H1 (cell line): Measurements from ENCODE around the gene HOXB5. TPM values are rescaled to one million over a fixed set of nuclear protein-coding genes. Genes with fewer than 3 reads are reported as not detected.

Source experiments
- CTCF ChIA-PET: fragments of 300-600 bp; sonication (Branson Sonifier 250); formaldehyde crosslinking; loops from one replicate; lab custom pipeline; 2021; ENCODE audit not compliant: partially characterized antibody; lab: Charles Lee
- POLR2A ChIA-PET: fragments of 300-600 bp; sonication (Branson Sonifier 250); formaldehyde crosslinking; loops from one replicate; lab custom pipeline; 2021; ENCODE audit warnings: inconsistent platforms; ENCODE audit not compliant: partially characterized antibody; lab: Charles Lee
- DNase-seq, 2 experiments: peaks; one replicate each; pipeline versions ENCODE4 v3.0.0 to v3.0.0-alpha.2; 2010 to 2022; ENCODE audit warnings: low spot score in 2 of 2, low read depth in 1 of 2, mixed read lengths in 1 of 2
- FAIRE-seq: peaks from 2 replicates; lab custom pipeline; 2011; peaks lifted over from hg19 to GRCh38; lab: Jason Lieb, UNC
- H2AFZ ChIP-seq: 2 replicates; pipeline ENCODE4 v1.8.1; 2012; ENCODE audit warnings: low read length, inconsistent platforms
- H2AK5ac ChIP-seq: 2 replicates; pipeline ENCODE4 v1.6.1; 2013; ENCODE audit warnings: low read depth, low read length
- H2BK120ac ChIP-seq: replicated peaks from 2 replicates; pipeline ENCODE3; 2013; ENCODE audit warnings: low read depth, low read length, inconsistent platforms
- H2BK12ac ChIP-seq: 2 replicates; pipeline ENCODE4 v1.6.1; 2013; ENCODE audit warnings: low read depth, low read length
- H2BK15ac ChIP-seq: 2 replicates; pipeline ENCODE4 v1.6.1; 2013; ENCODE audit warnings: low read length
- H2BK20ac ChIP-seq: 2 replicates; pipeline ENCODE4 v1.6.1; 2013; ENCODE audit warnings: low read length
- H2BK5ac ChIP-seq: 2 replicates; pipeline ENCODE4 v1.6.1; 2013; ENCODE audit warnings: low read depth, low read length
- H3K14ac ChIP-seq: 2 replicates; pipeline ENCODE4 v1.6.1; 2013; ENCODE audit warnings: inconsistent platforms; ENCODE audit not compliant: insufficient read length
- H3K18ac ChIP-seq: 2 replicates; pipeline ENCODE4 v1.6.1; 2013; ENCODE audit warnings: low read length; ENCODE audit errors: extremely low read depth
- H3K23ac ChIP-seq: 2 replicates; pipeline ENCODE4 v1.6.1; 2013; ENCODE audit warnings: inconsistent platforms; ENCODE audit not compliant: insufficient read length
- H3K23me2 ChIP-seq: 2 replicates; pipeline ENCODE4 v1.6.1; 2013; ENCODE audit warnings: low read depth, low read length
- H3K27ac ChIP-seq: 2 replicates; pipeline ENCODE4 v1.6.1; 2011; ENCODE audit warnings: low read depth, low read length, inconsistent platforms
- H3K27me3 ChIP-seq, 4 experiments: replicated peaks in 1 of 4; 1 replicate in 1 of 4; 2 replicates in 3 of 4; pipeline versions ENCODE4 v1.6.1 to v1.8.1; 2011 to 2013; ENCODE audit warnings: low read length in 3 of 4, mild to moderate bottlenecking in 3 of 4, inconsistent platforms in 2 of 4, mixed read lengths in 2 of 4, moderate library complexity in 1 of 4; ENCODE audit not compliant: control insufficient read depth in 3 of 4, insufficient read depth in 3 of 4; ENCODE audit errors: extremely low read depth in 1 of 4
- H3K36me3 ChIP-seq, 4 experiments: 2 replicates each; pipeline versions ENCODE4 v1.6.1 to v1.8.1; 2011 to 2013; ENCODE audit warnings: mild to moderate bottlenecking in 4 of 4, low read length in 3 of 4, moderate library complexity in 2 of 4, control low read depth in 1 of 4, inconsistent platforms in 1 of 4; ENCODE audit not compliant: insufficient read depth in 4 of 4, control insufficient read depth in 2 of 4
- H3K4ac ChIP-seq: replicated peaks from 2 replicates; pipeline ENCODE3; 2013; ENCODE audit warnings: low read length, low read depth, mixed read lengths, inconsistent platforms; ENCODE audit not compliant: insufficient read length
- H3K4me1 ChIP-seq, 4 experiments: replicated peaks in 1 of 4; 1 replicate in 1 of 4; 2 replicates in 3 of 4; pipeline versions ENCODE4 v1.6.1 to v1.8.1; 2011 to 2013; ENCODE audit warnings: low read length in 3 of 4, inconsistent platforms in 2 of 4, mixed read lengths in 1 of 4; ENCODE audit not compliant: insufficient read depth in 4 of 4, control insufficient read depth in 3 of 4
- H3K4me2 ChIP-seq, 2 experiments: 2 replicates each; pipeline versions ENCODE4 v1.6.1 to v1.8.1; 2011 to 2013; ENCODE audit warnings: low read depth in 2 of 2, low read length in 2 of 2, control low read depth in 1 of 2, inconsistent platforms in 1 of 2, mild to moderate bottlenecking in 1 of 2; ENCODE audit not compliant: insufficient read depth in 1 of 2
- H3K4me3 ChIP-seq, 4 experiments: fragments of 200-600, 300-600 bp in 1 of 4; sonication (generic), shearing (Covaris generic), sonication (Bioruptor Twin) in 1 of 4; 2 replicates each; pipeline versions ENCODE4 v1.5.1 to v1.8.1; 2011 to 2016; ENCODE audit warnings: low read length in 4 of 4, low read depth in 3 of 4, control low read depth in 2 of 4, inconsistent platforms in 2 of 4, mild to moderate bottlenecking in 2 of 4, mixed read lengths in 1 of 4, moderate library complexity in 1 of 4; ENCODE audit not compliant: insufficient read depth in 2 of 4; ENCODE audit errors: extremely low read depth in 1 of 4
- H3K56ac ChIP-seq: replicated peaks from 2 replicates; pipeline ENCODE3; 2013; ENCODE audit warnings: low read depth, mild to moderate bottlenecking, mixed read lengths, low read length, inconsistent platforms; ENCODE audit not compliant: insufficient read length
- H3K79me1 ChIP-seq: 2 replicates; pipeline ENCODE4 v1.6.1; 2013; ENCODE audit warnings: low read depth, low read length, control low read depth
- H3K79me2 ChIP-seq, 2 experiments: 2 replicates each; pipeline versions ENCODE4 v1.6.1 to v1.8.1; 2012 to 2013; ENCODE audit warnings: low read length in 2 of 2, mild to moderate bottlenecking in 2 of 2, inconsistent platforms in 1 of 2; ENCODE audit not compliant: insufficient read depth in 2 of 2, control insufficient read depth in 1 of 2
- H3K9ac ChIP-seq, 4 experiments: replicated peaks in 1 of 4; 1 replicate in 1 of 4; 2 replicates in 3 of 4; pipeline versions ENCODE4 v1.6.1 to v1.8.1; 2011 to 2013; ENCODE audit warnings: low read depth in 3 of 4, low read length in 3 of 4, control low read depth in 2 of 4, mild to moderate bottlenecking in 2 of 4, moderate library complexity in 2 of 4, inconsistent platforms in 1 of 4; ENCODE audit errors: extremely low read depth in 1 of 4
- H3K9me3 ChIP-seq, 2 experiments: 2 replicates each; pipeline versions ENCODE4 v1.6.1 to v1.8.1; 2012 to 2013; ENCODE audit warnings: mild to moderate bottlenecking in 2 of 2, moderate library complexity in 2 of 2, control low read depth in 1 of 2, inconsistent platforms in 1 of 2, low read depth in 1 of 2, low read length in 1 of 2, mixed read lengths in 1 of 2; ENCODE audit not compliant: insufficient read depth in 2 of 2
- H4K20me1 ChIP-seq, 2 experiments: replicated peaks in 1 of 2; 2 replicates each; pipeline versions ENCODE3 to v1.8.1; 2011 to 2013; ENCODE audit warnings: inconsistent platforms in 2 of 2, low read length in 2 of 2, mild to moderate bottlenecking in 1 of 2; ENCODE audit not compliant: insufficient read depth in 2 of 2, control insufficient read depth in 1 of 2
- H4K5ac ChIP-seq: 2 replicates; pipeline ENCODE4 v1.6.1; 2013; ENCODE audit warnings: low read length, low read depth, mixed read lengths, inconsistent platforms; ENCODE audit not compliant: insufficient read length
- H4K8ac ChIP-seq: 2 replicates; pipeline ENCODE4 v1.8.0; 2013; ENCODE audit warnings: mild to moderate bottlenecking, moderate library complexity, low read length, inconsistent platforms; ENCODE audit not compliant: insufficient read depth; ENCODE audit errors: extremely low read depth
- H4K91ac ChIP-seq: replicated peaks from 2 replicates; pipeline ENCODE3; 2013; ENCODE audit warnings: low read length, mixed read lengths, inconsistent platforms; ENCODE audit not compliant: insufficient read length
- BRCA1 ChIP-seq: IDR thresholded peaks from 2 replicates; pipeline ENCODE4 v1.6.1; 2012; ENCODE audit warnings: low read depth, low read length, improper control_type of control experiment
- E2F6 ChIP-seq: IDR thresholded peaks from 2 replicates; pipeline ENCODE4 v1.6.1; 2012; ENCODE audit warnings: inconsistent platforms
- EZH2 ChIP-seq: fragments of 200-600 bp; sonication (generic); IDR thresholded peaks from 2 replicates; pipeline ENCODE4 v1.7.1; 2012; ENCODE audit warnings: low read depth, mild to moderate bottlenecking, moderate library complexity, low read length, inconsistent platforms; ENCODE audit not compliant: severe bottlenecking
- JUND ChIP-seq: IDR thresholded peaks from 2 replicates; pipeline ENCODE4 v1.6.1; 2011; ENCODE audit warnings: mild to moderate bottlenecking, improper control_type of control experiment, low read length
- KDM1A ChIP-seq: fragments of 200-600, 300-600 bp; sonication (generic); IDR thresholded peaks from 2 replicates; pipeline ENCODE4 v1.7.1; 2016; ENCODE audit warnings: mild to moderate bottlenecking, low read length, borderline replicate concordance
- KDM4A ChIP-seq: IDR thresholded peaks from one replicate; pipeline ENCODE4 v1.7.1; 2012; ENCODE audit warnings: low read depth, mild to moderate bottlenecking, moderate library complexity, low read length, inconsistent platforms; ENCODE audit not compliant: severe bottlenecking
- POLR2AphosphoS5 ChIP-seq: IDR thresholded peaks from 2 replicates; pipeline ENCODE4 v1.6.1; 2011; ENCODE audit warnings: low read depth, low read length
- RFX5 ChIP-seq: IDR thresholded peaks from 2 replicates; pipeline ENCODE4 v1.6.1; 2011; ENCODE audit warnings: low read depth, low read length, improper control_type of control experiment, borderline replicate concordance
- RNF2 ChIP-seq: fragments of 200-900, 300-1000 bp; sonication (generic); IDR thresholded peaks from 2 replicates; pipeline ENCODE4 v1.7.1; 2016; ENCODE audit warnings: borderline replicate concordance, low read depth, mild to moderate bottlenecking, antibody characterized with exemption, low read length; ENCODE audit not compliant: poor library complexity, severe bottlenecking; ENCODE audit errors: missing control alignments
- SUZ12 ChIP-seq: fragments of 200-600 bp; sonication (generic); IDR thresholded peaks from 2 replicates; pipeline ENCODE4 v1.6.1; 2012; ENCODE audit warnings: mild to moderate bottlenecking, inconsistent platforms, low read length, moderate library complexity, mixed read lengths
- YY1 ChIP-seq: IDR thresholded peaks from 2 replicates; pipeline ENCODE4 v1.6.1; 2011; ENCODE audit warnings: low read depth, mild to moderate bottlenecking, low read length
- WGBS, 2 experiments: shearing (Covaris generic) in 1 of 2; methylation state at CpG; one replicate each; pipeline versions ENCODE4 v1.1.6 to v1.1.7; 2013 to 2015; ENCODE audit warnings: low lambda C conversion rate in 2 of 2, mixed read lengths in 2 of 2, inconsistent platforms in 1 of 2, low coverage in 1 of 2, missing lambda C conversion rate in 1 of 2; ENCODE audit not compliant: insufficient replicate concordance in 2 of 2, insufficient coverage in 1 of 2, insufficient read length in 1 of 2; ENCODE audit errors: extremely low coverage in 1 of 2, missing lambda C conversion rate in 1 of 2; 5-methylcytosine and 5-hydroxymethylcytosine counted together
- polyA plus RNA-seq, 7 experiments: library from polyadenylated mRNA; depleted of rRNA in 3 of 7; stranded (reverse) in 5 of 7; unstranded in 2 of 7; fragments of >200 nt in 5 of 7; fragments of 200-250 nt in 2 of 7; gene quantifications; 1 replicate in 5 of 7; 2 replicates in 1 of 7; 4 replicates in 1 of 7; pipeline versions ENCODE4 v1.2.1 to v1.2.3, GENCODE V29; 2011 to 2013; ENCODE audit warnings: missing spikeins in 2 of 7, mixed read lengths in 2 of 7
- total RNA-seq: library from RNA; stranded (reverse); fragmentation: NEBNext Ultra II Directional; extraction: Animal tissue kit (Norgen Biotek cat#: 25700); gene quantifications from 2 replicates; pipeline ENCODE4 v1.2.1, GENCODE V29; 2021

The HOXB5 gene
- total and polyA plus RNA-seq, 2 of the 8 experiments (the other 6 are each of a cell fraction or from before 2014, with no cell fraction given), result not detected

- Histone ChIP-seq H3K4me1 (peaks cover 2 to 10% (median 9%) of the 10 kb centered on the region in 4 experiments; a peak in 6 of 7 replicates), H2BK12ac (no peak overlapping the region), H3K23ac (no peak overlapping the region), H2BK5ac (no peak overlapping the region), H3K56ac (no peak overlapping the region), H2BK120ac (no peak overlapping the region), H3K79me1 (no peaks in the 10 kb centered on the region), H3K23me2 (peaks cover 2% of the 10 kb centered on the region; the same call in 1 of the 2 replicates), H3K9me3 (no peaks in the 10 kb centered on the region), H2AFZ (no peak overlapping the region), H2BK15ac (no peak overlapping the region), H3K27me3 (peaks cover 100% of the 10 kb centered on the region in 4 experiments), H3K18ac (no peak overlapping the region; the same call in 1 of the 2 replicates), H2AK5ac (no peak overlapping the region), H3K36me3 (peaks cover 0 to 10% (median 0%) of the 10 kb centered on the region in 4 experiments; a peak in 1 of 8 replicates), H3K9ac (no peak overlapping the region), H3K4me2 (peak overlapping the region in 1 of 2 experiments; percentile 7; a peak in 1 of 4 replicates), H3K4ac (no peak overlapping the region), H3K79me2 (no peaks in the 10 kb centered on the region), H2BK20ac (no peak overlapping the region), H3K27ac (no peak overlapping the region), H4K8ac (peak overlapping the region; percentile 85), H4K91ac (no peak overlapping the region), H3K4me3 (no peak overlapping the region), H4K5ac (no peak overlapping the region), H4K20me1 (peaks cover 6 to 28% of the 10 kb centered on the region in 2 experiments), H3K14ac (no peak overlapping the region)
- no peak for FAIRE-seq
- 6% methylated on average over 16 of the region's 29 CpGs; no CpG with 5 or more reads in 1 of the 2 experiments for WGBS, 2 experiments
- CTCF ChIA-PET, result interaction anchor here (0.9 to 3.4 kb wide), 5 partner anchors 13 to 148 kb away, joined by 3 to 15 read pairs (median 4); partner anchors contain the start of gene PRAC2
- DNase-seq, result peak in 1 of 2 experiments; percentile 62
- POLR2A ChIA-PET, result no interaction called here
- TF ChIP-seq SUZ12 (peak; percentile 5; the same call in 1 of the 2 replicates), KDM4A (no peak), JUND (no peak), RNF2 (peak; percentile 65), E2F6 (no peak), YY1 (no peak), RFX5 (no peak), BRCA1 (no peak), EZH2 (peak; percentile 86), POLR2AphosphoS5 (no peak), KDM1A (no peak)
Observed at GRCh38 chr17:48641541-48642058, 48.0 kb upstream of the HOXB5 start.
